ENCODE measurements around the gene ENAH. TPM values are rescaled to one million over a fixed set of nuclear protein-coding genes. Genes with fewer than 3 reads are reported as not detected.

ENAH gene
- total and polyA plus RNA-seq, 4 donors = 15.5 to 89.4 (median 48.4) TPM

DNA sequence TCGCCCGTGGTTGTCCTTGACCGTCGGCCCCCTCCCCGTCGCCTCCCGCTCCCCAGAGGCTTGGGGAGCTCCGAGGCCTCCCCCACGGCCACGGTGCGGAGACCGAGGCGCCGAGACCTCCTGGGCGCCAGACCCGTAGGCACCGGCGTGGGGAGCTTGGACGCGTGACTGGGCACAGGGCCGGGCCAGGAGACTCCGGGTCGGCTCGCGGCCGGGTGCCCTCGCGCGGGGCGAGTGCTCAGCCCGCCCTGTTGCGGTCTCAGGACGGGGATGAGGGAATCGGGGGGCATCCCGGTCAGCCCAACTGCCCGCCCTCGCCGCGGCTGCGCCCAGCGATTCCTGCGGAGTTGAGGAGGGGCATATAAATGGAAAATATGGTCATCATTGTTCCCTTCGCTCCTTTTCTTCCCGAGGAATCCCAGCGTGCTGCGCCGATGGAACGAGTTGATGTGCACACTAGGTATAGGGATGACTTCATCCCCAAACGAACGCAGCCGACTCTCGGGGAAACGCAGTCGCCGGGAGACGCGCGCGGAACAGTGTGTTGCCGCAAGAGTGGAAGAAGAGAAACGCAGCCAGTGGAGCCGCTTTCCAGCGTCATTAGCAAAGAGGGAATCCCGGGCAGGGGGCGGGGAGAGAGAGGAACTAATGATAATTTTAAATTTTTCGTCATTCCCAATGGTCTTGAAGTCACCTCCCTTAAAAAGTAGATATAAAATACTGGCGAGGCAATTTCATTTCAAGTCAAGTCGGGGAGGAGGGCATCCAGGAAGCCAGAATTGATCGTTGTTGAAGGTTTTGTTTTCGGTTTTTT, 747 bp upstream of the ENAH start:
- Histone ChIP-seq H3K9me3 (ENCODE audit: control insufficient read depth in 4 of 4, insufficient read depth in 3 of 4, low read length in 3 of 4) (peaks cover 0 to 1% (median 0%) of the 10 kb centered on the region in 4 donors), H3K27me3 (ENCODE audit: control insufficient read depth in 3 of 3, insufficient read depth in 3 of 3, low read length in 2 of 3) (no peaks in the 10 kb centered on the region), H3K36me3 (ENCODE audit: control insufficient read depth in 4 of 4, insufficient read depth in 4 of 4, low read length in 4 of 4) (no peaks in the 10 kb centered on the region), H3K4me1 (ENCODE audit: control insufficient read depth in 5 of 5, insufficient read depth in 5 of 5, low read length in 5 of 5) (peaks cover 0 to 35% (median 15%) of the 10 kb centered on the region in 5 donors), H3K9ac (ENCODE audit: insufficient read depth in 1 of 2, low read length in 2 of 2) (peak overlapping the region; percentile 73 to 84), H3K4me3 (peak overlapping the region; percentile 93), H3K27ac (ENCODE audit: low read depth in 1 of 2, low read length in 1 of 2) (peak overlapping the region; percentile 82 to 97)
- ATAC-seq (ENCODE audit: insufficient read depth, low FRiP score) (peak; percentile 49), DNase-seq (peak; percentile 82 to 86 (median 83))
- WGBS, 2 donors = 1 to 2% methylated on average over 70 of the region's 70 CpGs
- TF ChIP-seq, protein P1, sequence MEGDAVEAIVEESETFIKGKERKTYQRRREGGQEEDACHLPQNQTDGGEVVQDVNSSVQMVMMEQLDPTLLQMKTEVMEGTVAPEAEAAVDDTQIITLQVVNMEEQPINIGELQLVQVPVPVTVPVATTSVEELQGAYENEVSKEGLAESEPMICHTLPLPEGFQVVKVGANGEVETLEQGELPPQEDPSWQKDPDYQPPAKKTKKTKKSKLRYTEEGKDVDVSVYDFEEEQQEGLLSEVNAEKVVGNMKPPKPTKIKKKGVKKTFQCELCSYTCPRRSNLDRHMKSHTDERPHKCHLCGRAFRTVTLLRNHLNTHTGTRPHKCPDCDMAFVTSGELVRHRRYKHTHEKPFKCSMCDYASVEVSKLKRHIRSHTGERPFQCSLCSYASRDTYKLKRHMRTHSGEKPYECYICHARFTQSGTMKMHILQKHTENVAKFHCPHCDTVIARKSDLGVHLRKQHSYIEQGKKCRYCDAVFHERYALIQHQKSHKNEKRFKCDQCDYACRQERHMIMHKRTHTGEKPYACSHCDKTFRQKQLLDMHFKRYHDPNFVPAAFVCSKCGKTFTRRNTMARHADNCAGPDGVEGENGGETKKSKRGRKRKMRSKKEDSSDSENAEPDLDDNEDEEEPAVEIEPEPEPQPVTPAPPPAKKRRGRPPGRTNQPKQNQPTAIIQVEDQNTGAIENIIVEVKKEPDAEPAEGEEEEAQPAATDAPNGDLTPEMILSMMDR (IDR thresholded peaks at IDR 0.05; ENCODE audit: control extremely low read depth, extremely low read depth) = no peak

DNA sequence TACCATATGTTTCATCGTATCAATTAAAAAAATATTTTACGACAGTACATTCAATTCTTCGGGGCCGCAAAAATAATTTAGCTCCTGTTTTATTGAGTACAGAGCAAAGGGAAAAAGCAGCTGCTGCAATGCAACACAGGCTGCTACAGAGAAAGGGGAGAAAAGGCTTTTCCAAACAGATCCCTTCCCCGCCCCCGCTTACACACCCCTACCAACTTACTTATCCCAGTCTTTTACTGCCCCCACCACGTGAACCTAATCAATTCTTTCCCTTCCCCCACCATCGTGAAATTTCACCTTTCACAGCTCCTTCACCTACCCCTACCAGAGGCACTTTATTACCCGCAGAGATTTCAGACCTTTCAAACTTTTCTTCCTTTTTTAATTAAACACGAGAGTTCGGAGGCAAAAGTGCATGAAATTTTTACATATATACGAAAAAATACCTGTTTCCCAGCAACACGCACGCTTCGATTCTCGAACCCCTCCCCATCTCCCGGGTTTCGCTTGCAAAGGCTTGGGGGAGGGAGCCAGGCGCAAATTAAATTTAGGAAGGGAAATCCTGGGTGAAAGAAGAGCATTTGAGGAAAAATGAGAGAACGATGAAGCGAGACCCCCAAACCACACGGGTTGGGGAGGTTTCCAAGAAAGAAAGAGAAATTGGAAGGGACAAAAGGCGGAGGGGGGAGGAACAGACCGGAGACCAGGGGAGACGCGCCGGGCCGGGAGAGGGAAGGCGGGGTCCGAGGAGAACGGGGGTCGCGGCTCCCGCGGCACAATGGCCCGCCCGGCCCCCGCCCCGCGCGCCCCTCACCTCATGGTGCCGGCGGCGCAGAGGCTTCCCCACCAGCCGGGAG, 823 bp downstream of the ENAH start:
- peaks cover 0 to 48% (median 21%) of the 10 kb centered on the region in 5 donors for H3K4me1 ChIP-seq (ENCODE audit: control insufficient read depth in 5 of 5, insufficient read depth in 5 of 5, low read length in 5 of 5)
- no peaks in the 10 kb centered on the region for H3K27me3 ChIP-seq (ENCODE audit: control insufficient read depth in 3 of 3, insufficient read depth in 3 of 3, low read length in 2 of 3)
- H3K36me3 ChIP-seq (ENCODE audit: control insufficient read depth in 4 of 4, insufficient read depth in 4 of 4, low read length in 4 of 4) = no peaks in the 10 kb centered on the region
- peaks cover 0 to 1% (median 0%) of the 10 kb centered on the region in 4 donors for H3K9me3 ChIP-seq (ENCODE audit: control insufficient read depth in 4 of 4, insufficient read depth in 3 of 4, low read length in 3 of 4)
- peak overlapping the region; percentile 93 for H3K4me3 ChIP-seq
- TF ChIP-seq, protein P1 (IDR thresholded peaks at IDR 0.05; ENCODE audit: control extremely low read depth, extremely low read depth) = no peak
- peak overlapping the region; percentile 75 to 82 for H3K9ac ChIP-seq (ENCODE audit: insufficient read depth in 1 of 2, low read length in 2 of 2)
- H3K27ac ChIP-seq (ENCODE audit: low read depth in 1 of 2, low read length in 1 of 2) = peak overlapping the region; percentile 91 to 97
- DNase-seq (peak; percentile 49 to 76 (median 71)), ATAC-seq (ENCODE audit: insufficient read depth, low FRiP score) (no peak)
- WGBS, 2 donors = 3 to 4% methylated on average over 36 to 45 of the region's 45 CpGs

DNA sequence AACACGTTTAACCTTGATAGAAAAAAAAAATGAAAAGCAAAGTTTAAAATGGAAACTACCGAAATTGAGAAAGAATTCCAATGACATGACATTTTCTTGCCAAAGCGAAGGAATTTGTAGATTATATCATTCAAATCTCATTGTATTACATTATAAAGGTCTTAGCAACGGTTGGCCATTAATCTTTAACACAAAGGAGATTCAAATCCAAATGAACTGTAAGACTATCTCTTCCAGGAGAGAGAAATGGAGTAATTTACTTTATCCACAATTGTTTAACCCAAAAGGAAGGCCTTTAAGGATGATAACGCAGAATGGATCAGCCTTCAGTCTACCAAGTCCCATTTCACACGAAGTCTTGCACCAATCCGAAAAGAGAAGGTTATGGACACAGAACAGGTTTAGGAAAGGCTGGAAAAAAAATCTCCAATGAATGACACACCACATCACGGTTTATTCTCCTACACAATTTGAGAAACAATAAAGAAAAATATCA, 1.5 kb downstream of the ENAH start:
- H3K4me1 ChIP-seq (ENCODE audit: control insufficient read depth in 5 of 5, insufficient read depth in 5 of 5, low read length in 5 of 5) = peaks cover 0 to 50% (median 21%) of the 10 kb centered on the region in 5 donors
- H3K9me3 ChIP-seq (ENCODE audit: control insufficient read depth in 4 of 4, insufficient read depth in 3 of 4, low read length in 3 of 4) = peaks cover 0 to 1% (median 0%) of the 10 kb centered on the region in 4 donors
- ATAC-seq (ENCODE audit: insufficient read depth, low FRiP score) = no peak
- WGBS, 2 donors = 45 to 62% methylated on average over 8 of the region's 8 CpGs
- no peak overlapping the region for H3K4me3 ChIP-seq
- peak overlapping the region in 1 of 2 donors; percentile 97 for H3K27ac ChIP-seq (ENCODE audit: low read depth in 1 of 2, low read length in 1 of 2)
- TF ChIP-seq, protein P1 (IDR thresholded peaks at IDR 0.05; ENCODE audit: control extremely low read depth, extremely low read depth) = no peak
- no peaks in the 10 kb centered on the region for H3K27me3 ChIP-seq (ENCODE audit: control insufficient read depth in 3 of 3, insufficient read depth in 3 of 3, low read length in 2 of 3)
- DNase-seq = peak in 2 of 3 donors; percentile 53 to 64
- peak overlapping the region; percentile 66 to 82 for H3K9ac ChIP-seq (ENCODE audit: insufficient read depth in 1 of 2, low read length in 2 of 2)
- H3K36me3 ChIP-seq (ENCODE audit: control insufficient read depth in 4 of 4, insufficient read depth in 4 of 4, low read length in 4 of 4) = no peaks in the 10 kb centered on the region

Data from lung (tissue), 12 donors.